RPMI8226 (cell line): Measurements from ENCODE around the gene MIB2.
"Not testable (repeated sequence)": the region's sequence is repeated elsewhere in the genome, so short reads cannot be mapped to it uniquely, and the experiment has no call there.

Experiments used
- DNase-seq: peaks from one replicate; pipeline ENCODE4 v3.0.0-alpha.2; 2015

The MIB2 gene

DNA sequence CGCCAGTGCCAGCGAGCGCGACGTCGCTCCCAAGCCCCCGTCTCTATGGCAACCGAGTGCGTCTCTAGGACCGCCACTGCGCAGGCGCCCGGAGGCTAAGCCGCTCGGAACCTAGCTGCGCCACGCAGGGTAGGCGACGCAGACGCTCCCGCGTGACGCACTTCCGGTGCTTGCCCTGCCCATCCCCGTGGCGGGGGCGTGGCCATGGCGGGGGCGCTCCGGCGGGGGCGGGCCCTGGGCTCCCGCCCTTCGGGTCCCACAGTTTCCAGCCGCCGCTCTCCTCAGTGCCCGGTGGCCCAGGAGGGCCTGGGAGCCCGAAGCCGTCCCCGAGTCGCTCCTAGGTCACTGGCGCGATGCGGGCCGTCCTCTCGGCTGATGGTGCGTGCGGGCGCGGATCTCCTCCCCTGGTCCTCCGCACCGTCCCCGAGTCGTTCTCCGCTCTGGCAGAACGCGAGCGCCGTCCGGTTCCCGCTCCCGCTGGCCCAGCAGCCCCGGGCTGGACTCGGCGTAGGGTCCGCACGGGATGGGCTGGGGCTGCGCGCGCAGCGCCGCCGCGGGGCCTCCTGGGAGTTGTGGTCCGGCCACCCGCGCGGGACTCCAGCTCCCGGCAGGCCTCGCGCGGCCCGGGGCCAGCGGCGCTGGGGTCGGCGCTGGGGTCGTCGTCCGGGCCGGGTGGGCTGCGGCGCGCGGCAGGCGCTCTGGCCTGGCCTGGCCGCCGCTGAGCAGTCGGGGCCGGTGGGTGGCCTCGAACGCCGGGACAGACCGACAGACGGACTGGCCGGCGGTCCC lies at the start of gene MIB2:
Gene MIB2, plus strand, starts transcription at position 245 of the 789 bp plus-strand sequence. CDS start 7,953 bp downstream, outside the sequence.
- DNase-seq = peak; percentile 100

GRCh38 chr1:1567152-1567875 lies 48.0 kb upstream of the MIB2 start:
- no peak for DNase-seq

GRCh38 chr1:1567891-1568291 lies 47.4 kb upstream of the MIB2 start:
- DNase-seq = no peak

DNA sequence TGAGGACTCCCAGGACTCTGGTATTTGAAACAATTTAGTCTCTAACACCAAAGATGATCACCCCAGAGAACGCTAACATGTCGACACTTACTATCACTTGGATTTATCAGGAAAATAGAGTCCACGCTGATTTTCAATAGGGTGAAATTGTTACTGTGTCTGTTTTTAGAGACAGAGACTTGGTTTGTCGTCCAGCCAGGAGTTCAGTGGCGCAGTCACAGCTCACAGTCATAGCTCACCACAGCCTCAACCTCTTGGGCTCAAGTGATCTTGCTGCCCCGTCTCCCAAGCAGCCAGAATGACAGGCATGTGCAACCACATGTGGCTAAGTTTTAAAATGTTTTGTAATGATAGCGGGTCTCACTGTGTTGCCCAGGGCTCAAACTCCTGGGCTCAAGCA lies 46.0 kb upstream of the MIB2 start:
- DNase-seq = no peak

- peak; percentile 82 for DNase-seq
Measured at GRCh38 chr1:1573843-1574720, 41.2 kb upstream of the MIB2 start.

DNA sequence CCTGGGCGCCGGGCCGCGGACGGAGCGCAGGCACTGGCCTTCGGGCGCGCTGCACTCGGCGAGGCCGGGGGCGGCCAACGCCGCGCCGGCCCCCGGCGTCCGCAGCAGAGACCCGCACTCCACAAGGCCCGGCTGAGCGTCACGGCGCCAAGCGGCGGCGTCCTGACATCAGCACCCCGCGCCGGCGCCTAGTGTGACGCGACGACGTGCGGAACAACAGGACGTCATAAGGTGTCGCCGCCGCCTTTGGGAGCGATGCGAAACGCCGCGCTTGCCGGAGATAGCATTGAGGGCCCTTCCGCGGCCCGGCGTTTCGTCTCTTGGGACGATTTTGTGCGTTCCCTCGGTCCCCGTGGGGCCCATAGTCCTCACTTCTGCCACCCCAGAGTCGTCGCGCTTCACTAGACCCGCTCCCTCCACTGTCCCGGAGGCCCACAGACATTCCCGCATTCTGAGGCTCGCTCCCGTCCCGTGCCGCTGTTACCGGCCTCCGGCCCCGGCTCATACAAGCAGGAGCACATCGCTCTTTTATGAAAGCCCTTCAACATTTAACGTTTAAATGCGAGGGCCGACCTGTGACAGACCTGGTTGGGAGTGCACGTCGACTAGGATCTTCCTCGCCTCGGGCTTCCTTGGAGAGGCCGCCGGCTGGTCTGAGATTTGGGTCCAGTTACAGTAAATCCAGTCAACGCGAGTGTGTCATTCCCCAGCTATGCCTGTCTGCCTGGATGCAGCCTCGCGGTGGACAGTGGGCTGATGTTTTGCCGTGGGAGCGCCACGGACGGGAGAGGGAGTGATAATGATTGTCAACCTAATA lies 40.4 kb upstream of the MIB2 start, which contains the start of gene SSU72:
Gene SSU72, minus strand, starts transcription at position 143 of the 817 bp plus-strand sequence. CDS start 306 bp downstream, outside the sequence.
- DNase-seq = peak; percentile 98

GRCh38 chr1:1577367-1578011 lies 37.8 kb upstream of the MIB2 start:
- no peak for DNase-seq

DNA sequence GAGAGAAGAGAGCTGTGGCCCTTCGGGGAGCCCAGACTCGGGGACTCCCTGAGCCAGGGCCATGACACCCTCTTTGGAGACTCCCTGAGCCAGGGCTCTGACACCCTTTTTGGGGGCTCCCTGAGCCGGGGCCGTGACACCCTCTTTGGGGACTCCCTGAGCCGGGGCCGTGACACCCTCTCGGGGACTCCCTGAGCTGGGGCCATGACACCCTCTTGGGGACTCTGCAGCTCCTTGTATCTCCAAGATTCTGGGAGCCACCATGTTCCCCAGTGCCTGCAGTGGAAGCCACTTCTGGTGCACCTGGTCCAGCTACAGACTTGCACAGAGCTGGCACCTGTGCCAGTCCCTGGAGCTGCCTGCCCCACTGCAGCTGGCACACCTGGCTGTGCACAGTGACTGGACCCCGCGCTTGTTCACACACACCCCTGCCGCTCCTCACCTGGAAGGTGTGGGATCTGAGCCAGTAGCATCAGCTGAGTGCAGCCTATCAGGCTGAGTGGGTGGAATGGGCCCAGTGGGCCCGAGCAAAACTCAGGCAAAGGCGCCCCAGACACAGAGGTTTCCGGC lies 36.8 kb upstream of the MIB2 start:
- DNase-seq = peak; percentile 74

DNA sequence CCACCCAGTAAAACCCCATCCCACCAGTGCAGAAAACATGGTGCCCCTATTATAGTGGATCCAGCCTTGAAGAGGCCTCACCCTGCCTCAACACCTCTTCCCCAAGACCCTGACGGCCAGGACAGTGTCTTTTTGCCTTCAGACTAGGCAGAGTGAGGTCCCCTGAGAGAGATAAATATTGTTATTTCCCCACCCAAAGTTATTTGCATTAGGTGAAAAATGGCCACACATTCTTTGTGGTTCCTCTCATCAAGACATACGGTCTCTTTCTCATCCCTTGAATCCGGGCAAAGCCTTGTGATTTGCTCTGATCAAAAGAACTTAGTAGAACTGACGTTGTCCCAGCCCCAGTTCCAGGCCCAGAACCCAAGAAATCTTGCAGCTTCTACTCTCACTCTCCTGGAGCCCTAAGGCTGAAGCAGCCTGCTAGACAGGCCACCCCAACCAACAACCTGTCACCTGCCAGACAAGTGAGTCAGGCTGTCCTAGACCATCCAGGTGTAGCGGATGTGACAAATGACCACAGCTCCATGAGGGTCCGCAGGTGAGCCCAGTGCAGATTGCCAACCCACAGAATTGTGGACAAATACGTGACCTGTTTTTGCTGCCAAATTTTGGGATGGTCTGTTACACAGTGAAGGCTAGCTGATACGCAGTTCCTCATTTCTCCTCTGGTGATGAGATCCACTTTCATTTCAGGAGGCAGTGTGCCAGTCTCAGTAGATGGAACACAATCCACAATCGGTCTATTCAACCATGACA lies 32.5 kb upstream of the MIB2 start:
- DNase-seq = peak; percentile 77

GRCh38 chr1:1583347-1584010 lies 31.8 kb upstream of the MIB2 start:
- no peak for DNase-seq

GRCh38 chr1:1591452-1591851 lies 23.8 kb upstream of the MIB2 start:
- no peak for DNase-seq

- peak; percentile 3 for DNase-seq
Measured at GRCh38 chr1:1593834-1594601, 21.3 kb upstream of the MIB2 start.

GRCh38 chr1:1594602-1595260 lies 20.6 kb upstream of the MIB2 start:
- DNase-seq = peak; percentile 46

GRCh38 chr1:1595341-1595740 lies 20.0 kb upstream of the MIB2 start:
- not testable (repeated sequence) for DNase-seq

GRCh38 chr1:1596493-1597274 lies 18.6 kb upstream of the MIB2 start:
- peak; percentile 21 for DNase-seq

- DNase-seq = peak; percentile 87
Measured at GRCh38 chr1:1597275-1597930, 17.9 kb upstream of the MIB2 start.
